ENCODE data around the gene EXOC4. TPM values are rescaled to one million over a fixed set of nuclear protein-coding genes. Genes with fewer than 3 reads are reported as not detected.

EXOC4 gene
- total RNA-seq, 1 donor from 2014 or later: 84.0 TPM

GRCh38 chr7:133582766-133583523 is 330.1 kb downstream of the EXOC4 start:
- no peak for FAIRE-seq
- Histone ChIP-seq H3K36me3 (ENCODE audit: control insufficient read depth, insufficient read depth, low read length) (no peaks in the 10 kb centered on the region), H3K27me3 (ENCODE audit: control insufficient read depth, insufficient read depth, low read length) (no peaks in the 10 kb centered on the region), H3K4me3 (ENCODE audit: low read depth, low read length) (no peak overlapping the region)
- DNase-seq (ENCODE audit: low read depth): no peak
- TF ChIP-seq, protein P1, sequence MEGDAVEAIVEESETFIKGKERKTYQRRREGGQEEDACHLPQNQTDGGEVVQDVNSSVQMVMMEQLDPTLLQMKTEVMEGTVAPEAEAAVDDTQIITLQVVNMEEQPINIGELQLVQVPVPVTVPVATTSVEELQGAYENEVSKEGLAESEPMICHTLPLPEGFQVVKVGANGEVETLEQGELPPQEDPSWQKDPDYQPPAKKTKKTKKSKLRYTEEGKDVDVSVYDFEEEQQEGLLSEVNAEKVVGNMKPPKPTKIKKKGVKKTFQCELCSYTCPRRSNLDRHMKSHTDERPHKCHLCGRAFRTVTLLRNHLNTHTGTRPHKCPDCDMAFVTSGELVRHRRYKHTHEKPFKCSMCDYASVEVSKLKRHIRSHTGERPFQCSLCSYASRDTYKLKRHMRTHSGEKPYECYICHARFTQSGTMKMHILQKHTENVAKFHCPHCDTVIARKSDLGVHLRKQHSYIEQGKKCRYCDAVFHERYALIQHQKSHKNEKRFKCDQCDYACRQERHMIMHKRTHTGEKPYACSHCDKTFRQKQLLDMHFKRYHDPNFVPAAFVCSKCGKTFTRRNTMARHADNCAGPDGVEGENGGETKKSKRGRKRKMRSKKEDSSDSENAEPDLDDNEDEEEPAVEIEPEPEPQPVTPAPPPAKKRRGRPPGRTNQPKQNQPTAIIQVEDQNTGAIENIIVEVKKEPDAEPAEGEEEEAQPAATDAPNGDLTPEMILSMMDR (IDR thresholded peaks at IDR 0.05; ENCODE audit: insufficient read depth, low read length, severe bottlenecking): no peak

- H3K4me3 ChIP-seq (ENCODE audit: low read depth, low read length): no peak overlapping the region
- FAIRE-seq: no peak
- DNase-seq (ENCODE audit: low read depth): no peak
- TF ChIP-seq, protein P1 (IDR thresholded peaks at IDR 0.05; ENCODE audit: insufficient read depth, low read length, severe bottlenecking): no peak
- no peaks in the 10 kb centered on the region for H3K27me3 ChIP-seq (ENCODE audit: control insufficient read depth, insufficient read depth, low read length)
- no peaks in the 10 kb centered on the region for H3K36me3 ChIP-seq (ENCODE audit: control insufficient read depth, insufficient read depth, low read length)
Observed at GRCh38 chr7:133583545-133584171, 330.8 kb downstream of the EXOC4 start.

GRCh38 chr7:133584956-133585668 is 332.2 kb downstream of the EXOC4 start:
- Histone ChIP-seq H3K36me3 (ENCODE audit: control insufficient read depth, insufficient read depth, low read length) (no peaks in the 10 kb centered on the region), H3K27me3 (ENCODE audit: control insufficient read depth, insufficient read depth, low read length) (no peaks in the 10 kb centered on the region), H3K4me3 (ENCODE audit: low read depth, low read length) (no peak overlapping the region)
- DNase-seq (ENCODE audit: low read depth) (no peak), FAIRE-seq (no peak)
- TF ChIP-seq, protein P1 (IDR thresholded peaks at IDR 0.05; ENCODE audit: insufficient read depth, low read length, severe bottlenecking): no peak

DNA sequence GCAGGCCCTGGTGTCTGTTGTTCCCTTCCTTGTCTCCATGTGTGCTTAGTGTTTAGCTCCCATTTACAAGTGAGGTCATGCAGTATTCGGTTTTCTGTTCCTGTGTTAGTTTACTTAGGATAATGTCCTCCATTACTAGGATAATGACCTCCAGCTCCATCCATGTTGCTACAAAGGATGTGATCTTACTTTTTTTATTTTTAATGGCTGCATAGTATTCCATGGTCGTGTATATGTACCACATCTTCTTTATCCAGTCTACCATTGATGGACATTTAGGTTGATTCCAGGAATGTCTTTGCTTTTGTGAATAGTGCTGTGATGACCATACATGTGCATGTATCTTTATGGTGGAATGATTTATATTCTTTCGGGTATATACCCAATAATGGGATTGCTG is 333.4 kb downstream of the EXOC4 start:
- H3K27me3 ChIP-seq (ENCODE audit: control insufficient read depth, insufficient read depth, low read length): no peaks in the 10 kb centered on the region
- H3K4me3 ChIP-seq (ENCODE audit: low read depth, low read length): no peak overlapping the region
- TF ChIP-seq, protein P1 (IDR thresholded peaks at IDR 0.05; ENCODE audit: insufficient read depth, low read length, severe bottlenecking): no peak
- DNase-seq (ENCODE audit: low read depth) (no peak), FAIRE-seq (no peak)
- no peaks in the 10 kb centered on the region for H3K36me3 ChIP-seq (ENCODE audit: control insufficient read depth, insufficient read depth, low read length)

DNA sequence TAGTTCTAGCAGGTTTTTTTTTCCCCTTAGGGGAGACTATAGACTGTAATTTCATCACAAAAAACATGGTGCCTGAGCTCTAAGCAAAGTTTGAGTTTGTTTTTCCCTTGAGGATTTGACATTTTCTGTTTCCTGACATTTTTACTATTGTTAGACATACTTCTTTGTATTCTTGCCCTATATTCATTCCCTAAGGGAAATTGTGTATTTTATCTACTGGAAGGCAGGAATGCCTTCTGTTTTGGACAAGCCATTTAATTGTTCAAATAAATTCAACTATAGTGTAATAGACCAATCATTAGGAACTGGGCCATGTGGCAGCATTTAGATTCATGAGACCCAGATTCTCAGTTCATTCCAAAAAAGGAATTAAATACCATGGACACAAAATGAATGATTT is 335.0 kb downstream of the EXOC4 start:
- no peak for DNase-seq (ENCODE audit: low read depth)
- H3K27me3 ChIP-seq (ENCODE audit: control insufficient read depth, insufficient read depth, low read length): no peaks in the 10 kb centered on the region
- FAIRE-seq: no peak
- no peaks in the 10 kb centered on the region for H3K36me3 ChIP-seq (ENCODE audit: control insufficient read depth, insufficient read depth, low read length)
- TF ChIP-seq, protein P1 (IDR thresholded peaks at IDR 0.05; ENCODE audit: insufficient read depth, low read length, severe bottlenecking): no peak
- no peak overlapping the region for H3K4me3 ChIP-seq (ENCODE audit: low read depth, low read length)
